ENCODE data around the gene TRANK1. TPM values are rescaled to one million over a fixed set of nuclear protein-coding genes. Genes with fewer than 3 reads are reported as not detected.
"Not testable (repeated sequence)": the region's sequence is repeated elsewhere in the genome, so short reads cannot be mapped to it uniquely, and the experiment has no call there.

Gene TRANK1
- total RNA-seq, 1 experiment from 2014 or later, result 10.3 TPM

GRCh38 chr3:36941658-36942057, 3.2 kb downstream of the TRANK1 start:
- Mint-ChIP-seq H3K36me3 (ENCODE audit: insufficient read depth, unreplicated experiment) (peaks cover 6% of the 10 kb centered on the region), H3K4me3 (ENCODE audit: low read depth, unreplicated experiment) (no peak overlapping the region), H3K27me3 (ENCODE audit: unreplicated experiment) (no peaks in the 10 kb centered on the region), H3K4me1 (ENCODE audit: low read depth, unreplicated experiment) (no peaks in the 10 kb centered on the region), H3K27ac (ENCODE audit: unreplicated experiment) (no peak overlapping the region), H3K9me3 (ENCODE audit: low read depth, unreplicated experiment) (no peaks in the 10 kb centered on the region)
- no peak for DNase-seq
- TF ChIP-seq CTCF (IDR thresholded peaks at IDR 0.05; ENCODE audit: unreplicated experiment), result no peak
- CTCF ChIA-PET, result no interaction called here
- no TSS peak for BruUV-seq (replicated peaks)
- intact Hi-C loops (cut with micrococcal nuclease; ENCODE audit: unreplicated experiment), result no loop called here

GRCh38 chr3:36941162-36941561, 3.7 kb downstream of the TRANK1 start:
- intact Hi-C loops (cut with micrococcal nuclease; ENCODE audit: unreplicated experiment), result no loop called here
- CTCF ChIA-PET, result no interaction called here
- Mint-ChIP-seq H3K9me3 (ENCODE audit: low read depth, unreplicated experiment) (no peaks in the 10 kb centered on the region), H3K27me3 (ENCODE audit: unreplicated experiment) (no peaks in the 10 kb centered on the region), H3K27ac (ENCODE audit: unreplicated experiment) (no peak overlapping the region), H3K4me3 (ENCODE audit: low read depth, unreplicated experiment) (no peak overlapping the region), H3K4me1 (ENCODE audit: low read depth, unreplicated experiment) (no peaks in the 10 kb centered on the region), H3K36me3 (ENCODE audit: insufficient read depth, unreplicated experiment) (peaks cover 6% of the 10 kb centered on the region)
- no peak for DNase-seq
- no TSS peak for BruUV-seq (replicated peaks)
- TF ChIP-seq CTCF (IDR thresholded peaks at IDR 0.05; ENCODE audit: unreplicated experiment), result no peak

GRCh38 chr3:36937492-36937891, 7.4 kb downstream of the TRANK1 start:
- Mint-ChIP-seq H3K4me1 (ENCODE audit: low read depth, unreplicated experiment) (no peaks in the 10 kb centered on the region), H3K4me3 (ENCODE audit: low read depth, unreplicated experiment) (no peak overlapping the region), H3K27ac (ENCODE audit: unreplicated experiment) (no peak overlapping the region), H3K9me3 (ENCODE audit: low read depth, unreplicated experiment) (no peaks in the 10 kb centered on the region), H3K36me3 (ENCODE audit: insufficient read depth, unreplicated experiment) (no peaks in the 10 kb centered on the region), H3K27me3 (ENCODE audit: unreplicated experiment) (no peaks in the 10 kb centered on the region)
- BruUV-seq (replicated peaks), result no TSS peak
- no peak for TF ChIP-seq CTCF (IDR thresholded peaks at IDR 0.05; ENCODE audit: unreplicated experiment)
- DNase-seq, result no peak
- CTCF ChIA-PET, result no interaction called here
- intact Hi-C loops (cut with micrococcal nuclease; ENCODE audit: unreplicated experiment), result no loop called here

- Mint-ChIP-seq H3K27me3 (ENCODE audit: unreplicated experiment) (no peaks in the 10 kb centered on the region), H3K27ac (ENCODE audit: unreplicated experiment) (no peak overlapping the region), H3K4me3 (ENCODE audit: low read depth, unreplicated experiment) (no peak overlapping the region), H3K9me3 (ENCODE audit: low read depth, unreplicated experiment) (no peaks in the 10 kb centered on the region), H3K36me3 (ENCODE audit: insufficient read depth, unreplicated experiment) (no peaks in the 10 kb centered on the region), H3K4me1 (ENCODE audit: low read depth, unreplicated experiment) (no peaks in the 10 kb centered on the region)
- CTCF ChIA-PET, result interaction anchor here (0.9 kb wide), 1 partner anchor 25 kb away, joined by 3 read pairs; no protein-coding TSS in a partner anchor
- TF ChIP-seq CTCF (IDR thresholded peaks at IDR 0.05; ENCODE audit: unreplicated experiment), result no peak
- BruUV-seq (replicated peaks), result no TSS peak
- intact Hi-C loops (cut with micrococcal nuclease; ENCODE audit: unreplicated experiment), result no loop called here
- no peak for DNase-seq
These were observed 11.1 kb downstream of the TRANK1 start for GRCh38 chr3:36933540-36934296.

GRCh38 chr3:36931424-36931823, 13.4 kb downstream of the TRANK1 start:
- CTCF ChIA-PET; H3K27ac Mint-ChIP-seq (ENCODE audit: unreplicated experiment); BruUV-seq (replicated peaks); H3K4me1 Mint-ChIP-seq (ENCODE audit: low read depth, unreplicated experiment); H3K4me3 Mint-ChIP-seq (ENCODE audit: low read depth, unreplicated experiment); intact Hi-C loops (cut with micrococcal nuclease; ENCODE audit: unreplicated experiment); H3K36me3 Mint-ChIP-seq (ENCODE audit: insufficient read depth, unreplicated experiment); DNase-seq; H3K9me3 Mint-ChIP-seq (ENCODE audit: low read depth, unreplicated experiment); H3K27me3 Mint-ChIP-seq (ENCODE audit: unreplicated experiment): not testable (repeated sequence)
